H9 (cell line): ENCODE data around the gene TUBGCP6. TPM values are rescaled to one million over a fixed set of nuclear protein-coding genes. Genes with fewer than 3 reads are reported as not detected.

Source experiments
- DNase-seq: peaks from one replicate; pipeline ENCODE4 v3.0.0-alpha.2; 2017
- H2AFZ ChIP-seq: one replicate; pipeline ENCODE4 v1.6.1; 2013; ENCODE audit warnings: mild to moderate bottlenecking, low read length, control low read depth, moderate library complexity
- H2AK5ac ChIP-seq: 2 replicates; pipeline ENCODE4 v1.6.1; 2013; ENCODE audit warnings: low read length, control low read depth, mixed read lengths; ENCODE audit not compliant: insufficient read length
- H2BK120ac ChIP-seq: one replicate; pipeline ENCODE4 v1.6.1; 2013; ENCODE audit warnings: low read depth, mild to moderate bottlenecking, low read length, control low read depth, inconsistent platforms; ENCODE audit not compliant: poor library complexity, severe bottlenecking
- H2BK12ac ChIP-seq: 2 replicates; pipeline ENCODE4 v1.6.1; 2013; ENCODE audit warnings: low read length, control low read depth, mixed read lengths, low read depth; ENCODE audit not compliant: insufficient read length
- H2BK15ac ChIP-seq: 2 replicates; pipeline ENCODE4 v1.6.1; 2013; ENCODE audit warnings: low read depth, low read length, control low read depth
- H2BK20ac ChIP-seq: one replicate; pipeline ENCODE4 v1.6.1; 2013; ENCODE audit warnings: low read depth, mild to moderate bottlenecking, low read length, control low read depth, inconsistent platforms; ENCODE audit not compliant: poor library complexity, severe bottlenecking
- H2BK5ac ChIP-seq: 2 replicates; pipeline ENCODE4 v1.6.1; 2013; ENCODE audit warnings: low read length, control low read depth, mixed read lengths; ENCODE audit not compliant: insufficient read length
- H3K14ac ChIP-seq: 2 replicates; pipeline ENCODE4 v1.6.1; 2013; ENCODE audit warnings: low read length, control low read depth; ENCODE audit not compliant: insufficient read depth
- H3K18ac ChIP-seq: 2 replicates; pipeline ENCODE4 v1.6.1; 2013; ENCODE audit warnings: low read depth, mild to moderate bottlenecking, mixed read lengths, low read length, control low read depth; ENCODE audit not compliant: insufficient read length
- H3K23ac ChIP-seq: 2 replicates; pipeline ENCODE4 v1.6.1; 2013; ENCODE audit warnings: low read length, control low read depth, mixed read lengths, low read depth; ENCODE audit not compliant: insufficient read length
- H3K23me2 ChIP-seq: 2 replicates; pipeline ENCODE4 v1.6.1; 2013; ENCODE audit warnings: low read depth, mild to moderate bottlenecking, mixed read lengths, low read length, control low read depth; ENCODE audit not compliant: insufficient read length, poor library complexity, severe bottlenecking
- H3K27ac ChIP-seq: 2 replicates; pipeline ENCODE4 v1.5.1; 2013; ENCODE audit warnings: low read length, control low read depth, mixed read lengths, low read depth; ENCODE audit not compliant: insufficient read length
- H3K27me3 ChIP-seq: 2 replicates; pipeline ENCODE4 v1.6.1; 2013; ENCODE audit warnings: low read length, control low read depth, inconsistent platforms; ENCODE audit not compliant: insufficient read depth
- H3K4ac ChIP-seq: 2 replicates; pipeline ENCODE4 v1.6.1; 2013; ENCODE audit warnings: low read depth, mild to moderate bottlenecking, control low read depth, inconsistent platforms, low read length, moderate library complexity
- H3K4me1 ChIP-seq: 2 replicates; pipeline ENCODE4 v1.6.1; 2013; ENCODE audit warnings: low read length, control low read depth, inconsistent platforms; ENCODE audit not compliant: insufficient read depth
- H3K4me2 ChIP-seq: 2 replicates; pipeline ENCODE4 v1.6.1; 2013; ENCODE audit warnings: low read length, control low read depth, mixed read lengths; ENCODE audit not compliant: insufficient read length, insufficient read depth
- H3K56ac ChIP-seq: 2 replicates; pipeline ENCODE4 v1.6.1; 2013; ENCODE audit warnings: low read depth, mild to moderate bottlenecking, mixed read lengths, low read length, control low read depth; ENCODE audit not compliant: insufficient read length
- H3K79me1 ChIP-seq: 2 replicates; pipeline ENCODE4 v1.6.1; 2013; ENCODE audit warnings: low read depth, mild to moderate bottlenecking, moderate library complexity, low read length, control low read depth, inconsistent platforms; ENCODE audit not compliant: insufficient read depth, poor library complexity, severe bottlenecking
- H3K79me2 ChIP-seq: 2 replicates; pipeline ENCODE4 v1.6.1; 2013; ENCODE audit warnings: low read length, control low read depth, inconsistent platforms; ENCODE audit not compliant: insufficient read depth
- H3K9ac ChIP-seq: 2 replicates; pipeline ENCODE4 v1.6.1; 2013; ENCODE audit warnings: low read length, control low read depth, mixed read lengths; ENCODE audit not compliant: insufficient read length; ENCODE audit errors: extremely low read depth
- H3K9me3 ChIP-seq: one replicate; pipeline ENCODE4 v1.6.1; 2013; ENCODE audit warnings: low read depth, low read length, inconsistent platforms; ENCODE audit not compliant: control insufficient read depth
- H3T11ph ChIP-seq: one replicate; pipeline ENCODE4 v1.6.1; 2013; ENCODE audit warnings: mild to moderate bottlenecking, low read length, control low read depth, inconsistent platforms
- H4K20me1 ChIP-seq: one replicate; pipeline ENCODE4 v1.6.1; 2013; ENCODE audit not compliant: control insufficient read depth, insufficient read length, insufficient read depth
- H4K5ac ChIP-seq: 2 replicates; pipeline ENCODE4 v1.6.1; 2013; ENCODE audit warnings: low read depth, mild to moderate bottlenecking, mixed read lengths, low read length, control low read depth; ENCODE audit not compliant: insufficient read length
- H4K8ac ChIP-seq: replicated peaks from 2 replicates; pipeline ENCODE4 v1.6.1; 2013; ENCODE audit warnings: low read length, control low read depth, mixed read lengths, low read depth; ENCODE audit not compliant: insufficient read length
- H4K91ac ChIP-seq: 2 replicates; pipeline ENCODE4 v1.6.1; 2013; ENCODE audit warnings: low read depth, mild to moderate bottlenecking, moderate library complexity, mixed read lengths, low read length, control low read depth; ENCODE audit not compliant: insufficient read length
- H3K27ac Mint-ChIP-seq, 3 experiments: 2 replicates in 2 of 3; 3 replicates in 1 of 3; pipeline ENCODE4 v1.8.0; 2020 to 2021; ENCODE audit warnings: mixed read lengths in 3 of 3, mild to moderate bottlenecking in 1 of 3, moderate library complexity in 1 of 3
- H3K27me3 Mint-ChIP-seq: 2 replicates; pipeline ENCODE4 v1.8.0; 2021; ENCODE audit warnings: low read depth, mild to moderate bottlenecking, moderate library complexity, mixed read lengths
- H3K36me3 Mint-ChIP-seq, 3 experiments: 2 replicates in 2 of 3; 3 replicates in 1 of 3; pipeline ENCODE4 v1.8.0; 2020 to 2021; ENCODE audit warnings: low read depth in 3 of 3, mixed read lengths in 3 of 3; ENCODE audit not compliant: insufficient read depth in 1 of 3
- H3K4me1 Mint-ChIP-seq, 2 experiments: 2 replicates each; pipeline ENCODE4 v1.8.0; 2020; ENCODE audit warnings: mixed read lengths in 2 of 2
- H3K4me3 Mint-ChIP-seq, 2 experiments: 2 replicates in 1 of 2; 3 replicates in 1 of 2; pipeline ENCODE4 v1.8.0; 2020 to 2021; ENCODE audit warnings: mild to moderate bottlenecking in 2 of 2, mixed read lengths in 2 of 2, moderate library complexity in 1 of 2
- H3K9me3 Mint-ChIP-seq, 2 experiments: 2 replicates in 1 of 2; 3 replicates in 1 of 2; pipeline ENCODE4 v1.8.0; 2020; ENCODE audit warnings: mild to moderate bottlenecking in 2 of 2, mixed read lengths in 2 of 2, moderate library complexity in 1 of 2
- CTCF ChIP-seq: fragments of 200-600 bp; sonication (generic); conservative IDR thresholded peaks from 3 replicates; pipeline ENCODE4 v1.8.0; 2021; ENCODE audit warnings: antibody characterized with exemption, mild to moderate bottlenecking
- WGBS: extraction: QIAGEN DNeasy Blood & Tissue Kit; methylation state at CpG from one replicate; pipeline ENCODE4 v1.1.7; 2013; ENCODE audit warnings: missing lambda C conversion rate, low lambda C conversion rate, mixed read lengths; ENCODE audit not compliant: insufficient read length; ENCODE audit errors: extremely low coverage; 5-methylcytosine and 5-hydroxymethylcytosine counted together
- total RNA-seq: library from RNA; stranded (reverse); gene quantifications from 2 replicates; pipeline ENCODE4 v1.2.1, GENCODE V29; 2021

The TUBGCP6 gene
- total RNA-seq, 1 experiment from 2014 or later: 29.0 TPM

- Histone ChIP-seq H2AFZ (no peak overlapping the region), H4K20me1 (no peaks in the 10 kb centered on the region), H3K4ac (no peak overlapping the region), H2BK12ac (no peak overlapping the region), H2BK120ac (no peak overlapping the region), H4K5ac (no peak overlapping the region), H2AK5ac (no peak overlapping the region), H3K27me3 (no peaks in the 10 kb centered on the region; the same call in 1 of the 2 replicates), H3K79me2 (no peaks in the 10 kb centered on the region), H3K79me1 (no peaks in the 10 kb centered on the region), H3K23me2 (no peaks in the 10 kb centered on the region), H2BK5ac (no peak overlapping the region), H2BK15ac (no peak overlapping the region), H4K91ac (no peak overlapping the region), H3K4me1 (no peaks in the 10 kb centered on the region), H3K9me3 (no peaks in the 10 kb centered on the region), H3K27ac (no peak overlapping the region), H3K56ac (no peak overlapping the region), H3K14ac (no peak overlapping the region), H3K23ac (no peak overlapping the region), H3K9ac (no peak overlapping the region), H2BK20ac (no peak overlapping the region), H3T11ph (no peak overlapping the region), H3K4me2 (no peak overlapping the region), H3K18ac (no peak overlapping the region), H4K8ac (no peak overlapping the region)
- H3K27me3 Mint-ChIP-seq: no peaks in the 10 kb centered on the region
- peaks cover 0 to 14% (median 4%) of the 10 kb centered on the region in 3 experiments; a peak in 5 of 7 replicates for H3K36me3 Mint-ChIP-seq
- H3K9me3 Mint-ChIP-seq: no peaks in the 10 kb centered on the region; a peak in 2 of 5 replicates
- H3K4me3 Mint-ChIP-seq: no peak overlapping the region
- H3K4me1 Mint-ChIP-seq: no peaks in the 10 kb centered on the region
- DNase-seq: peak; percentile 56
- no peak overlapping the region for H3K27ac Mint-ChIP-seq
- no peak for TF ChIP-seq CTCF
- no CpG with 5 or more reads among the region's 98 CpGs for WGBS
Measured at GRCh38 chr22:50177537-50178470, 67.0 kb downstream of the TUBGCP6 start.
